Measurements from ENCODE around the gene XK.
"Not testable (repeated sequence)": the region's sequence is repeated elsewhere in the genome, so short reads cannot be mapped to it uniquely, and the experiment has no call there.

Gene XK, protein sequence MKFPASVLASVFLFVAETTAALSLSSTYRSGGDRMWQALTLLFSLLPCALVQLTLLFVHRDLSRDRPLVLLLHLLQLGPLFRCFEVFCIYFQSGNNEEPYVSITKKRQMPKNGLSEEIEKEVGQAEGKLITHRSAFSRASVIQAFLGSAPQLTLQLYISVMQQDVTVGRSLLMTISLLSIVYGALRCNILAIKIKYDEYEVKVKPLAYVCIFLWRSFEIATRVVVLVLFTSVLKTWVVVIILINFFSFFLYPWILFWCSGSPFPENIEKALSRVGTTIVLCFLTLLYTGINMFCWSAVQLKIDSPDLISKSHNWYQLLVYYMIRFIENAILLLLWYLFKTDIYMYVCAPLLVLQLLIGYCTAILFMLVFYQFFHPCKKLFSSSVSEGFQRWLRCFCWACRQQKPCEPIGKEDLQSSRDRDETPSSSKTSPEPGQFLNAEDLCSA

DNA sequence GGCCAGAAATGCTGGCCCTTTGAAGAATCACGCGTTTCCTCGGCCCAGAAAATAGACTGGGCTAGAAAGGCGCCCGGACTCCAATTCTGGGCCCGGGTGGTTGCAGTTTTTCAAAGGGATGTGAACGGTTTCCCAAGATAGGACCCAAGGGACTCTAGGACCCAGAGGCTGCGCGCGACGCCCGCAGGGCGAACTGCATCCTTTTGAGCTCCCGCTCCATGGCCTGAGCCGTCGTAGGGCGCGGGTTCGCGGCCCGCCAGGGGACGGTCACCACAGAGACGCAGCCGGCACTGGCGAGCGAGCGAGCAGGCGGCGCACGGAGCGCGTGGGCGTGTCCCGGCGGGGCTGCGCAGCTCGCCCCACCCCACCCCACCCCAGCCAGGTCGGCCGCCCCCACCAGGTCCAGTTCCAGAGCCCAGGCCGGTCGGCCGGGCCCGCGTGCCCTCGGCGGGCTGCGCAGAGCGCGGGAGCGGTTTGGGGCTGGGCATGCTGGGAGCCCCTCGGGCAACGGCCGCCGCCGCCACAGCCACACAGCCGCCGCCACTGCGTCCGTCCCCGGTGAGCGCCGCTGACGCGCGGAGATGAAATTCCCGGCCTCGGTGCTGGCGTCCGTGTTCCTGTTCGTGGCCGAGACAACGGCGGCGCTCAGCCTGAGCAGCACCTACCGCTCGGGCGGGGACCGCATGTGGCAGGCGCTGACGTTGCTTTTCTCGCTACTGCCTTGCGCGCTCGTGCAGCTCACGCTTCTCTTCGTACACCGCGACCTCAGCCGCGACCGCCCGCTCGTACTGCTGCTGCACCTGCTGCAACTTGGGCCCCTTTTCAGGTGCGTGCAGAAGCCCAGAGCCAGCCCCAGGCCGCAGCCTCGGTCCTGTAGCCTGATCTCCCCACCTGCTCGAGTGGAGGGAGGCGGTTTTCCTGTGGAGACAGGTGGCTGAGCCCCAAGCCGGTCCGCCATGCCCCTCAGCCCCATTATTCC lies at the start of gene XK:
TSS of gene XK (plus strand) at position 411 of the 979 bp plus-strand sequence. CDS start at position 582, 171 bp downstream.
- peak; percentile 68 for DNase-seq (ENCODE audit: low spot score)

DNA sequence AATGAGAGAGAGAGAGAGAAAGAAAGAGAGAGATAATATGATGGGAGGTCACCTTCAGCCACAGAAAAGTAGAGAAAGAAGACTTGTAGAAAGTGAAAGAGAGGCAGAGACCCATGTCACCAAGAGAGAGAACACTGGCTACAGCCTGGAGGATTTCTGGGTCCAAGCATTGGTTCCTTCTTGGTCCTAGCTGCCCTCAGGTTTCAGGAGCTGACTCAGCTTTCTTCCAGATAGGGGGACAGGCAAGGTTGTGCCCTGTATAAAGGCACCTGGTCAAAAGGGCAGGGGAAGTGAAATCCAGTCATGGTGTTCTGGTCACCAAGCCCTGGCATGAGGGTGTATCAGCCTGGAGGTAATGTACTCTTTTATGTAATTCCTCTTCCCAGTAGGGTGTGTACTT lies 47.5 kb upstream of the XK start:
- no peak for DNase-seq (ENCODE audit: low spot score)

DNA sequence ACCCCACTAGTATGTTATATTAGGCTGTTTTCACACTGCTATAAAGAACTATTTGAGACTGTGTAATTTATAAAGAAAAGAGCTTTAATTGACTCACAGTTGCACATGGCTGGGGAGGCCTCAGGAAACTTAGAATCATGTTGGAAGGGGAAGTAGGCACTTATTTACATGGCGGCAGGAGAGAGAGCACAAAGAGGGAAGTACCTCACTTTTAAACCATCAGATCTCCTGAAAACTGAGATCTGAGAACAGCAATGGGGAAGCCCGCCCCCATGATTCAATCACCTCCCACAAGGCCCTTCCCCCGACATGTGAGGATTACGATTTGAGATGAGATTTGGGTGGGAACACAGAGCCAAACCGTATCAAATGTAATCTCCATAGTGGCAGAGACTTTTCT lies 45.4 kb upstream of the XK start:
- DNase-seq (ENCODE audit: low spot score): no peak

- no peak for DNase-seq (ENCODE audit: low spot score)
These were observed 43.7 kb upstream of the XK start for GRCh38 chrX:37641859-37642258.

GRCh38 chrX:37644381-37645305 lies 40.9 kb upstream of the XK start:
- no peak for DNase-seq (ENCODE audit: low spot score)

DNA sequence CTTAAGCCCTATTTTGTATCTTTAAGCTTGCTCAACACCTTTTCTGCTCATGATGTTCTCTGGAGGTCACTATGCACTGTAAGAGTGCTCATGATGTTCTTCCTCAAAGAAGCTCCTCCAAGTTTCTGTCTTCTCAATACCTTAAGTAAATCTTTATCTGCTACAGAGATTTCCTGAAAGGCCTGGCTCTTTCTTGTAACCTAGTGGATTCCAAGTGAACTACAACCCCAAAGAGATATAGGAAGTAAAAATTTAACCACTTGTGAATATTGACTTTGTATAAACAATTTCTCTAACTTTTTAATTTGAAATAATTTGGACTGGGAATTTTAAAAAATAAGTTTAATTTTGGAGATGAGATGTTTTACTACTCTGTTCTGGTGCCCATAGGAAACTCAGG lies 39.3 kb upstream of the XK start:
- peak; percentile 23 for DNase-seq (ENCODE audit: low spot score)

GRCh38 chrX:37650879-37651278 lies 34.7 kb upstream of the XK start:
- not testable (repeated sequence) for DNase-seq (ENCODE audit: low spot score)

DNA sequence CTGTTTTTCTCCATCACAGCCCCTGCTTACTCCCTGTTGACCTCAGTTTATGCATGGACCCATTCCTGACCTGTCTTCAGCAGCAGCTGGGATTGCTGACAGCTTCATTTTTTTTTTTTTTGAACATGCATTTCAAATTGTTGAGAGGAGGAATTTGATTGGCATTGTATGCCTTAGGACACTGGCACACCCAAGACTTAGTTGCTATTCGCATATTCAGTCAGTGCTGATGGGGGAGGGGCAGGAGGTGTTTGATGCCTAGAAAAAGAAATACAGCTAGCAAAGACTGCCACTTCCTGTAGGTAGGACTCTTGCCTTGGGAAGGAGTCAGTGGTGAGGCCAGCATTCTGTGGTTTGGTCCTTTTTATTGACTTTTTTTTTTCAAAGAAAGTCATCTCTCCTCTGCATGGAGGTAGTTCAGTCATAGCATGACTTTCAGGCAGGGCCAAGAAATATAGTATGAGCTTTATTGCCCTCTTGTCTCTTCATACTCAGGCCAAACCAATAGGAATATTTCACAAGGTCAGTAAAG lies 33.6 kb upstream of the XK start:
- DNase-seq (ENCODE audit: low spot score): no peak

GRCh38 chrX:37652589-37653231 lies 32.9 kb upstream of the XK start:
- DNase-seq (ENCODE audit: low spot score): no peak

- no peak for DNase-seq (ENCODE audit: low spot score)
These were observed 32.0 kb upstream of the XK start for GRCh38 chrX:37653397-37654085.

- no peak for DNase-seq (ENCODE audit: low spot score)
These were observed 27.1 kb upstream of the XK start for GRCh38 chrX:37658343-37659030.

- no peak for DNase-seq (ENCODE audit: low spot score)
These were observed 26.5 kb upstream of the XK start for GRCh38 chrX:37659047-37659446.

GRCh38 chrX:37662181-37662580 lies 23.4 kb upstream of the XK start:
- DNase-seq (ENCODE audit: low spot score): no peak

DNA sequence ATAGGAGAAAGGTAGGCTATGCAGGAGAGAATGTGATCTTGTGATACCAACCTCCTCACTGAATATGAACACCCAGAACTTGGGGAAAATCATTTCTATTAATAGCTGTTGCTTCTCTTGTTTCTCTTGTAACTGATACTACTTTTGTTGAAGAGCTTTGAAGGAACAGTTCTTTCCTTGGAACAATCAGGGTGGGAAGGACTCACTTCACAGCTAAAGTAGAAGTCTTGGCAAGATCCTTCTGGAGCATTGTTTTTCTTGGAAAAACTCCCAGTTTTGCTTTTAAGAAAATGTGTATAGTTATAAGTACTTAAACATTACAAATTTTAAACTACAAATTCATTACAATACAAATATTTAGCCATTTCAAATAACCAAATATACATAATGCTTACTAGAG lies 19.1 kb upstream of the XK start:
- no peak for DNase-seq (ENCODE audit: low spot score)

GRCh38 chrX:37667141-37667540 lies 18.4 kb upstream of the XK start:
- DNase-seq (ENCODE audit: low spot score): no peak

- no peak for DNase-seq (ENCODE audit: low spot score)
These were observed 13.0 kb upstream of the XK start for GRCh38 chrX:37672563-37672962.

- DNase-seq (ENCODE audit: low spot score): no peak
These were observed 8.8 kb upstream of the XK start for GRCh38 chrX:37676811-37677210.

DNA sequence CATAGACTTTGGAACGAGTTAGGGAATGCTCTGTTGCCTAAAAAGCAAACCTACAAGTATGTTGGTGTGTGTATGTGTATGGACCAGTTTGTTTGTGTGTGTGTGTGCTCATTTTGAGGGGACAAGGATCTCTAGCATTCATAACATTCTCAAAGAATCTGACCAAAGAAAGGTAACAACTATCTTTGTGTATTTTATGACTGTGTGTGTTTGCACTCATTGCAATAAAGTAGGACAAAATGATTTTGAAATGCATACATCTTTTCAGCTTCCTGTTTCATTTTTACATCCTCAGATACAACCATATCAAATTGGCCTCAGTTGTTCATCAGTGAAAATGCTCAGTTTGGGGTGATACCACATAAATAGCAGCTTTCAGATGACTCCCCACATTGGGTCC lies 8.3 kb upstream of the XK start:
- no peak for DNase-seq (ENCODE audit: low spot score)

DNA sequence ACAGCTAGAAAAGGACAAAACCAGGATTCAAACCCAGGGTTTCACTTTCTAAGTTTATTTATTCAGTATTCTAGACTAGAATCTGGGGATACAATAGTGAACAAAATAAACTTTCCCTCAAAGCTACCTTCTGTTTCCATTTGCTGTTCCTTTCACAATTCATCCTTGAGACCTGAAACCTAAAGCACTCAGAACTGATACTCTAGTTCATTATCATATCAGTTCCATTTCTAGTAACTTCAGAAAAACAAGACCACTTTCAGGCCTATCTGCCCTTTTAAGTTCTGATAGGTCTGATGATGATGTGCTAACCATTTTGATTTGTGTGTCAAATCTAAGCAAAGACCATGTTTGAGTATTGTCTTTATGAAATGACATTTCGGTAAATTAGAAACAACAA lies 7.8 kb upstream of the XK start:
- no peak for DNase-seq (ENCODE audit: low spot score)

DNA sequence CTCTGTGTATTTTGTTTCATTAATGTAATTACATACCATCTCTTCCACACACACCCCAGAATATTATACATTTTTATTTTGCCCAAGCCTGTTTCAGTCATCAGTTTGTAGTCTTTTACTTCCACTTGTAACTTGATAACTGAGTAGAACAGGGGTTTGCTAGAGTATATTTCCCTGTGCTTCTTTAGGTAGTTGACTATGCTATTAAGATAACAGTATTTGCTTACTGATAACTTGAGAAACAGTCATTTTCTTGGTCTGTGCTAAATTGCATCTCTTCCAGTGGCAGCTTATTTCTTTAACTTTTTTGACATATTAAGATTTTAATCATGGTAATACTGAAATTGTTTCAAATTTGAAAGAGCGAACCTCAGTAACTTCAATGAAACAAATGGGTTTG lies 7.0 kb upstream of the XK start:
- DNase-seq (ENCODE audit: low spot score): no peak

Measured in RKO (cell line).